ENCODE measurements around the gene NXT1. TPM values are rescaled to one million over a fixed set of nuclear protein-coding genes. Genes with fewer than 3 reads are reported as not detected.

NXT1 gene
- total and polyA plus RNA-seq, 9 donors: 12.5 to 19.4 (median 14.0) TPM

DNA sequence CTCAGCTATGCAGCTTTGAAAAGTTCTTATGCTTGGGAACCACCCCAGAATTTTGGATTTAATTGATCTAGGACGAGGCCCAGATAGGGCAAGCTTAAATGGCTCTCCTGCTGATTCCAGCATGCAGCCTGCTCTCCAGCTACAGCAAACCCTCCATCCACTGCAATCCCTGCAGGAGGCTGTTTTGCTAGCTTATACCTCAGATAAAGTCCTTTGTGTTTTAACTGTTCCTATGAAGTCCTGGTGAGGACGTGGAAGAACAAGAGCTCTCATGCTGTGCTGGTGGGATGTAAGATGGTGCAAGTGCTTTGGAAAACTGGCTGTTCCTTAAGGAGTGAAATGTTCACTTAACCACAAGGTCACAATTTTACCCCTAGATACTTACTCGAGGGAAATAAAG lies 25.5 kb upstream of the NXT1 start:
- peaks cover 5% of the 10 kb centered on the region for H3K9me3 ChIP-seq (replicated peaks; ENCODE audit: control insufficient read depth, low read depth, low read length)
- no peaks in the 10 kb centered on the region for H3K27me3 ChIP-seq (ENCODE audit: control insufficient read depth, insufficient read depth, low read length)
- H3K27ac ChIP-seq (ENCODE audit: low read length): no peak overlapping the region
- no peak for DNase-seq
- H3K4me1 ChIP-seq (ENCODE audit: control insufficient read depth, insufficient read depth, low read length): no peaks in the 10 kb centered on the region
- H3K4me3 ChIP-seq (ENCODE audit: low read length): no peak overlapping the region
- WGBS (ENCODE audit: insufficient coverage): 43% methylated on average over 1 of the region's 3 CpGs
- H3K36me3 ChIP-seq (ENCODE audit: control insufficient read depth, insufficient read depth, low read length): no peaks in the 10 kb centered on the region

DNA sequence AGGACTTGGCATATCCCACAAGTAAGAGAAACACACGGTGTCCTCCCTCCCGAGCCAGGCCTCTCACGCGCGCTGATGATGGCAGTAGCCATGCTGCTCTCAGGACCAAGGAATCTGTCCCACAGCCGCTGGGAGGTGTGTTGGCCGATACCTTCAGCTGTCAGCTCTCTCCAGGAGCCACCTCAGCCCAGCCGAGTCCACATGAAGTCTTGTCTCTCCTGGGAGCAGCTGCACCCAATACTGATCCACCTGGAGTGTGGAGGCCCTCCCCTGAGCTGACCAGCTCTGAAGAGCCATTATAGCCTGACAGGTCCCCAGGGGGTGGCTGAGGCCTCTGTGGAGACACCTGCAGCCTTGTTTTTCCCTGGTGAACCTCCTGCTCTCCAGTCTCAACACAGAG lies 23.8 kb upstream of the NXT1 start:
- no peaks in the 10 kb centered on the region for H3K9me3 ChIP-seq (replicated peaks; ENCODE audit: control insufficient read depth, low read depth, low read length)
- 82% methylated on average over 8 of the region's 8 CpGs for WGBS (ENCODE audit: insufficient coverage)
- DNase-seq: no peak
- H3K4me3 ChIP-seq (ENCODE audit: low read length): no peak overlapping the region
- no peaks in the 10 kb centered on the region for H3K27me3 ChIP-seq (ENCODE audit: control insufficient read depth, insufficient read depth, low read length)
- H3K27ac ChIP-seq (ENCODE audit: low read length): no peak overlapping the region
- H3K36me3 ChIP-seq (ENCODE audit: control insufficient read depth, insufficient read depth, low read length): no peaks in the 10 kb centered on the region
- H3K4me1 ChIP-seq (ENCODE audit: control insufficient read depth, insufficient read depth, low read length): no peaks in the 10 kb centered on the region

DNA sequence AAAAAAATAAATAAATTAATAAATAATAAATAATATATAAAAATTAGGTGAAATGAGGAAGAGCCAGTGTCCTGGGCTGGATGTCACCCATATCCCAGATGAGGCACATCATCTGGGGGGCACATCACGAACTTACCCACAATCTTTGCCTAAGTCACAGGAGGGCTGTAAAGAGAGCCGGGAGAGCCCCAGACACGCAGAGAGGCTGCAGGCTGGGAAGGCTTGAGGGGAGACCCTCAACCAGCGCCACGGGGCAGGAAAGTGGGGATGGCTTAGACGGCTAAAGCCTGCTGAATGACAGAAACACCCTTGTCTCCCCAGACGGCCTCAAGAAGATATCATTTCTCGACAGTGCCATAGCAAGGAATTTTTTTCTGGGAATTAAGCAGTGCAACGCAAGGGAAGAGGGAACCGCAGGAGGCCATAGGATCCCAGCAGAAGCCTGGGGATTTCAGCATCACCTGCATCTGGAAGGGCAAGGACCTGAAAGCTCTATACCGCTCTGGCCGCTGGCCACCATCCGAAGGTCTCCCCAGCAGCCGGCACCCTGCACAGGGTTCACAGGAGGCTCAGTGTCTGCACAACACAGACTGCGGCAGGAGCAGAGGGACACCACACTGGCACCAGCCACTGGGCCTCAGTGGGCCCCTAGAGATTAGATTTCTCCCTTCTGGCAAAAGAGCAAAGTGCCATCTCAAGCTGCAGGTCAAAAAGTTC lies 22.8 kb upstream of the NXT1 start:
- no peak overlapping the region for H3K27ac ChIP-seq (ENCODE audit: low read length)
- WGBS (ENCODE audit: insufficient coverage): 93% methylated on average over 14 of the region's 15 CpGs
- no peak overlapping the region for H3K4me3 ChIP-seq (ENCODE audit: low read length)
- H3K36me3 ChIP-seq (ENCODE audit: control insufficient read depth, insufficient read depth, low read length): no peaks in the 10 kb centered on the region
- H3K9me3 ChIP-seq (replicated peaks; ENCODE audit: control insufficient read depth, low read depth, low read length): no peaks in the 10 kb centered on the region
- H3K27me3 ChIP-seq (ENCODE audit: control insufficient read depth, insufficient read depth, low read length): no peaks in the 10 kb centered on the region
- H3K4me1 ChIP-seq (ENCODE audit: control insufficient read depth, insufficient read depth, low read length): no peaks in the 10 kb centered on the region
- DNase-seq: no peak

DNA sequence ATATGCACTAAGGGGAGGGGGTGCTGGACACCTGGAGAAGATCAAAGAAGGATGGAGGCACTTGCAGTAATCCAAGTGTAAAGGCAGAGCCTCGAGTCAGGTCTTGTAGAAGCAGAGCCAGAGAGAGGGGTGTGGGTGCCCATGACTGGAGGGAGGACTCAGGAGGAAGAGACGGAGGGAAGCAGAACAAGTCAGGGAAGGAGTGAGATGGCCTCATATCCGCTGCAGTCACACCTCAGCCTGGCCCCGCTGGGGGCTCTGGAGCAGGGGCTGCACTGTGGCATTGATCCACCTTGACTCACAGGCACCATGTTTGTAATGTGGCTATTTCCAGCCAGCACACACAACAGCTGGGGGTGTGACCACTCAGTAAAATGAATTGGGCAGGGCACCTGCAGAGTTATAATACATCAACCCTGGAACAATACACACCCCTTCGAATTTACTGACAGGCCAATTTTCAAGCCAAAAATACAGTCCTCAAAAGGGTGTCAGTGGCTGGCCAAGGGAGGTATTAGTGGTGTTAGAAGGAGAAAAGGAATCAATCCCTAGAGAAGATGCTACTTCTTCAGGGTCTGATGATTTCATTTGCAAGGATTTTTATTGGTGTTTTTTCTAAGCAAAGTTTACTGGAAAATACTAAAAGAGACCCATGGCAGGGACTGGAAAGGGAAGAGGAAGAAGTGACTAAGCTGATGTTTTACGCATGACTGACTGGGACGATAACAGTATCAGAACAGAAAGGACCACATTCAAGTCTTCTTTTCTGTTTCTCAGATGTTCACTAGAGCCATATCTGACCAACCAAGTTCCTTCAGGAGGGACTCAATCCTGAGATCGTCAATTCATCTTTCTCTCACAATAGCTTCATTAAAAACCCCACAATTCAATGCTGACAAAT lies 18.9 kb upstream of the NXT1 start:
- Histone ChIP-seq H3K27ac (ENCODE audit: low read length) (no peak overlapping the region), H3K27me3 (ENCODE audit: control insufficient read depth, insufficient read depth, low read length) (no peaks in the 10 kb centered on the region), H3K9me3 (replicated peaks; ENCODE audit: control insufficient read depth, low read depth, low read length) (no peaks in the 10 kb centered on the region), H3K4me1 (ENCODE audit: control insufficient read depth, insufficient read depth, low read length) (no peaks in the 10 kb centered on the region), H3K4me3 (ENCODE audit: low read length) (no peak overlapping the region), H3K36me3 (ENCODE audit: control insufficient read depth, insufficient read depth, low read length) (no peaks in the 10 kb centered on the region)
- 78% methylated on average over 6 of the region's 8 CpGs for WGBS (ENCODE audit: insufficient coverage)
- no peak for DNase-seq

DNA sequence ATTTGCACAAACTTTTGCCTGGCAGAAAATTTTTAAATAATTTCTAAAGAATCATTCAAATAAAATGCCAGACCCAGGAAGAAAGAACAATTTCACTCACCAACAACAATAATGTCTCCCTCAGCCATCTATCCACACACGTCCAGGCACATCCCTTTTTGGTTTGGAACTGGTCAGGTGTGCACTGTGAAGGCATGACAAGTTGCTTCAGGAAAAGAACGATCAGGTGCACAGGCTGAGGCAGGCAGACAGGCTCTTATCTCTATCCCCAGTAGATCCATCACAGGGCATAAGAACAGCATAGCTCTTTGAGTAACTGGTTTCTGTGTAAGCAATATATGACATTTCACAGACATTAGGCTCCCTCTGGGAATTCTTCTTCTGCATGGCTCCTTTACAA lies 18.1 kb upstream of the NXT1 start:
- Histone ChIP-seq H3K36me3 (ENCODE audit: control insufficient read depth, insufficient read depth, low read length) (no peaks in the 10 kb centered on the region), H3K9me3 (replicated peaks; ENCODE audit: control insufficient read depth, low read depth, low read length) (no peaks in the 10 kb centered on the region), H3K4me3 (ENCODE audit: low read length) (no peak overlapping the region), H3K27ac (ENCODE audit: low read length) (no peak overlapping the region), H3K27me3 (ENCODE audit: control insufficient read depth, insufficient read depth, low read length) (no peaks in the 10 kb centered on the region), H3K4me1 (ENCODE audit: control insufficient read depth, insufficient read depth, low read length) (no peaks in the 10 kb centered on the region)
- no CpG with 5 or more reads among the region's 2 CpGs for WGBS (ENCODE audit: insufficient coverage)
- no peak for DNase-seq

DNA sequence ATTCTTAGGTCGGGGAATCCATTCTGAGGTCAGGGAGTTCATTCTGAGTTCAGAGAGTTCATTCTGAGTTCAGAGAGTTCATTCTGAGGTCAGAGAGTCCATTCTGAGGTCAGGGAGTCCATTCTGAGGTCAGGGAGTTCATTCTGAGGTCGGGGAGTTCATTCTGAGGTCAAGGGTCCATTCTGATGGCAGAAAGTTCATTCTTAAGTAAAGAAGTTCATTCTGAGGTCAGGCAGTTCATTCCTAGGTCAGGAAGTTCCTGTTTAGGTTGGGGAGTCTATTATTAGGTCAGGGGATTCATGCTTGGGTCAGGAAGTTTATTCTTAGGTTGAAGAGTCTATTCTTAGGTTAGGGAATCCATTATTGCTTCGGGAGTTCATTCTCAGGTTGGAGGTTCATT lies 16.5 kb upstream of the NXT1 start:
- 60% methylated on average over 3 of the region's 3 CpGs for WGBS (ENCODE audit: insufficient coverage)
- H3K36me3 ChIP-seq (ENCODE audit: control insufficient read depth, insufficient read depth, low read length): no peaks in the 10 kb centered on the region

DNA sequence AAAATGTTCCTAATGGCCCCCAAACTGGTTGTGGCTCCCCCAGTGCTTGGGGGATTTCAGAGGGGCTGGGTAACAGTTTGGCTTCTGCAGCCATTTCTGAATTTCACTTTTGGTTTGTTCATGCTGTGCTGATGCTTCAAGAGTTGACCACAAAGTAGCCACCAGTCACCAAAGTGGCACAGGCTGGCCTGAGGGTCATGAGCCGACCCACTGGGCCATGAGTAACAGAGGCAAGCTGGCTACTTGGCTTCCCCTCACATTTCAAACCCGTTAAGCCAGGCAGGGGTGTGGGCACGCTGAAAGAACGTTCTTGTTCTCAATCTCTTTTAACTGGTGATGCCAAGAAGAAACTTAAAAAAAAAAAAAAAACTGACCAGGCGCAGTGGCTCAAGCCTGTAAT lies 15.1 kb upstream of the NXT1 start:
- no peaks in the 10 kb centered on the region for H3K4me1 ChIP-seq (ENCODE audit: control insufficient read depth, insufficient read depth, low read length)
- H3K27me3 ChIP-seq (ENCODE audit: control insufficient read depth, insufficient read depth, low read length): no peaks in the 10 kb centered on the region
- H3K27ac ChIP-seq (ENCODE audit: low read length): no peak overlapping the region
- no peak for DNase-seq
- H3K4me3 ChIP-seq (ENCODE audit: low read length): no peak overlapping the region
- H3K36me3 ChIP-seq (ENCODE audit: control insufficient read depth, insufficient read depth, low read length): no peaks in the 10 kb centered on the region
- H3K9me3 ChIP-seq (replicated peaks; ENCODE audit: control insufficient read depth, low read depth, low read length): no peaks in the 10 kb centered on the region
- WGBS (ENCODE audit: insufficient coverage): 86% methylated on average over 4 of the region's 5 CpGs

More for the DNA sequence above, 16.5 kb upstream of the NXT1 start:
- no peak overlapping the region for H3K4me3 ChIP-seq (ENCODE audit: low read length)
- no peaks in the 10 kb centered on the region for H3K9me3 ChIP-seq (replicated peaks; ENCODE audit: control insufficient read depth, low read depth, low read length)
- H3K27ac ChIP-seq (ENCODE audit: low read length): no peak overlapping the region
- no peaks in the 10 kb centered on the region for H3K4me1 ChIP-seq (ENCODE audit: control insufficient read depth, insufficient read depth, low read length)
- no peaks in the 10 kb centered on the region for H3K27me3 ChIP-seq (ENCODE audit: control insufficient read depth, insufficient read depth, low read length)
- no peak for DNase-seq

DNA sequence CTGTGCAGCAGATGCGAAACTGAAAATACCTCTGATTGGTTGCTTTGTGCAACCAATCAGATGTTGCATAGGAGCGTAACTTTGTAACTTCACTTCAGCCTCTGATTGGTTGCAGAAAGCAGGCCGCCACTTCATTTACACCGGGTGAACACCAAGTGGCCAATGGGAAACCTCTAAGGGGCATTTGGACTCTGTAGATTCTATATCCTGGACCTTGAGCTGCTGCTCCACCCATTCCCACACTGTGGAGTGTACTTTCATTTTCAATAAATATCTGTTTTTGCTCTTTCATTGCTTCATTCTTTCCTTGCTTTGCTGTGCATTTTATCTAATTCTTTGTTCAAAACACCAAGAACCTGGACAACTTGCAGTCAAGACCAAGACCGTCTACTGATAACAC lies 14.1 kb upstream of the NXT1 start:
- Histone ChIP-seq H3K4me3 (ENCODE audit: low read length) (no peak overlapping the region), H3K36me3 (ENCODE audit: control insufficient read depth, insufficient read depth, low read length) (no peaks in the 10 kb centered on the region), H3K27me3 (ENCODE audit: control insufficient read depth, insufficient read depth, low read length) (no peaks in the 10 kb centered on the region), H3K27ac (ENCODE audit: low read length) (no peak overlapping the region), H3K4me1 (ENCODE audit: control insufficient read depth, insufficient read depth, low read length) (no peaks in the 10 kb centered on the region), H3K9me3 (replicated peaks; ENCODE audit: control insufficient read depth, low read depth, low read length) (no peaks in the 10 kb centered on the region)
- no peak for DNase-seq
- 96% methylated on average over 4 of the region's 5 CpGs for WGBS (ENCODE audit: insufficient coverage)

DNA sequence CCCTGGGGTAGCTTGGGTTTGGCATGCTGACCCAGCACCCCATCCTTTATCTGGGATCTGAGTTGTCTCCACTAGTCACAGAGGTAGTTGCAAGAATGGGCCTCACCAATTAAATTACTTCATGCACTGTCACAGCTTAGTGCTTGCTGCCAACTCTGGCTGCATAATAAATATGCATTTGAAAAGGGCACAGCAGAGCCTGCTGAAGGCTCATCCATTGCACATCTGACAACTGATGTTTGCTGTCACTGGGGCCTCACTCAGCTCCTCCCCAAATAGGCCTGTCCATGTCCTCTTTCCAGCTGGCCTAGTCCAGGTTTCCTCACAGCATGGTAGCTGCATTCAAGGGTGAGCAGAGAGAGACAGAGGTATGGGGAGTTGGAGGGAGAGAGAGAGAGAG lies 13.3 kb upstream of the NXT1 start:
- DNase-seq: no peak
- H3K27ac ChIP-seq (ENCODE audit: low read length): no peak overlapping the region
- no peaks in the 10 kb centered on the region for H3K9me3 ChIP-seq (replicated peaks; ENCODE audit: control insufficient read depth, low read depth, low read length)
- H3K4me1 ChIP-seq (ENCODE audit: control insufficient read depth, insufficient read depth, low read length): no peaks in the 10 kb centered on the region
- H3K36me3 ChIP-seq (ENCODE audit: control insufficient read depth, insufficient read depth, low read length): no peaks in the 10 kb centered on the region
- H3K27me3 ChIP-seq (ENCODE audit: control insufficient read depth, insufficient read depth, low read length): no peaks in the 10 kb centered on the region
- no peak overlapping the region for H3K4me3 ChIP-seq (ENCODE audit: low read length)

DNA sequence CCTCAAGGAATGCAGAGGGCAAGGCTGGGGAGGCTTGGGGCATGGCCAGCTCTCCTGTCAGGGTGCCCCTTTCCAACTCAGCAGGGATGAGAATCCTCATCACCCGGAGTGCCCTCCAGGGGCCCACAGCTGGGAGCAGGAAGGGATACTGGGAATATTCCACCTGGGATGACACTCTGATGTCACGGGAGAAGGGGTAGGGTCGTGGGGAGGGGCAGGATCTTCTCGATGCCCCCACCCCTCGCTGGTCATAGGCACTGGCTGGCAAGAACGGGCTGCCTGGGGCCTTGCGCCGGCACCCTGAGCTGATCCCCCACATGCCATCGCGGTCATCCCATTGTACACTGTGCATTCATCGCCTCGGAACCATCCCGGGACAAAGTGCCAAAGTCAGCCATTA lies 10.6 kb upstream of the NXT1 start:
- H3K9me3 ChIP-seq (replicated peaks; ENCODE audit: control insufficient read depth, low read depth, low read length): no peaks in the 10 kb centered on the region
- 69% methylated on average over 6 of the region's 13 CpGs for WGBS (ENCODE audit: insufficient coverage)
- H3K36me3 ChIP-seq (ENCODE audit: control insufficient read depth, insufficient read depth, low read length): no peaks in the 10 kb centered on the region
- no peaks in the 10 kb centered on the region for H3K4me1 ChIP-seq (ENCODE audit: control insufficient read depth, insufficient read depth, low read length)
- DNase-seq: no peak
- no peak overlapping the region for H3K4me3 ChIP-seq (ENCODE audit: low read length)
- no peak overlapping the region for H3K27ac ChIP-seq (ENCODE audit: low read length)
- H3K27me3 ChIP-seq (ENCODE audit: control insufficient read depth, insufficient read depth, low read length): no peaks in the 10 kb centered on the region

Data from muscle of leg (tissue), 11 donors.